ENCODE results near the gene TNFRSF25.

DNA sequence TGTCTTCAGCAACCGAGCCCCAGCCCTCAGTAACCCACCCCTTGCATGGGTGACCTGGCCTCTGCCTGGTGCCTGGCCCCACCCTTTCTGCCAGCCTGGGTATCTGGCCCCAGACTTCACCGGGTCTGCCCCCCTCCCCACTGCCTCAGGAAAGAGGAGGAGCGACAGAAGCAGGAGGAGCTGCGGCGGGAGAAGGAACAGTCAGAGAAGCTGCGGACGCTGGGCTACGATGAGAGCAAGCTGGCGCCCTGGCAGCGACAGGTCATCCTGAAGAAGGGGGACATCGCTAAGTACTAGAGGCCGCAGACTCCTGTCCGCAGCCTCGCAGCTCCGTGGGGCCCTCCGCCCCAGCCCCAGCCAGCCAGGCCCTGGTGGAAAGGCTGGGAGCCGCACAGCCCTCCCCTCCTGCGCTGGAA, 6.1 kb downstream of the TNFRSF25 start:
- no peak for TF ChIP-seq REST (IDR thresholded peaks at IDR 0.05; ENCODE audit: low read depth, low read length)
- no peak for TF ChIP-seq CTCF (IDR thresholded peaks at IDR 0.05)
